ENCODE results near the gene GUCD1. TPM values are rescaled to one million over a fixed set of nuclear protein-coding genes. Genes with fewer than 3 reads are reported as not detected.
"Not testable (repeated sequence)": the region's sequence is repeated elsewhere in the genome, so short reads cannot be mapped to it uniquely, and the experiment has no call there.

The GUCD1 gene
- total RNA-seq, 2 experiments from 2014 or later: 99.7 to 111 TPM

GRCh38 chr22:24559471-24559870 lies 4.5 kb upstream of the GUCD1 start:
- H3K4me1 Mint-ChIP-seq (ENCODE audit: low read depth): peaks cover 58% of the 10 kb centered on the region
- peak overlapping the region; percentile 52 for H3K27ac Mint-ChIP-seq
- ChIA-PET POLR2A (interaction anchor here (1.0 kb wide), 1 partner anchor 14 kb away, joined by 4 read pairs; no protein-coding TSS in a partner anchor), CTCF (interaction anchor here (1.2 kb wide), 1 partner anchor 34 kb away, joined by 3 read pairs; no protein-coding TSS in a partner anchor)
- no peaks in the 10 kb centered on the region for H3K9me3 Mint-ChIP-seq
- H3K4me3 Mint-ChIP-seq: no peak overlapping the region
- intact Hi-C loops (cut with micrococcal nuclease): no loop called here
- H3K27me3 Mint-ChIP-seq: no peaks in the 10 kb centered on the region
- ATAC-seq (no peak), DNase-seq (no peak)
- peaks cover 49% of the 10 kb centered on the region for H3K36me3 Mint-ChIP-seq (ENCODE audit: low read depth)
- TF ChIP-seq CTCF (IDR thresholded peaks at IDR 0.05): no peak

- Mint-ChIP-seq H3K4me1 (ENCODE audit: low read depth) (peaks cover 47% of the 10 kb centered on the region), H3K27me3 (no peaks in the 10 kb centered on the region), H3K9me3 (no peaks in the 10 kb centered on the region), H3K4me3 (peak within 1 kb of the TSS; percentile 98), H3K36me3 (ENCODE audit: low read depth) (peaks cover 41% of the 10 kb centered on the region), H3K27ac (peak within 1 kb of the TSS; percentile 99)
- intact Hi-C loops (cut with micrococcal nuclease): no loop called here
- POLR2A ChIA-PET: interaction anchor here (0.6 to 2.4 kb wide), 14 partner anchors 8 to 505 kb away, joined by 3 to 14 read pairs (median 3); partner anchors contain the start of genes ADORA2A and SPECC1L
- peak; percentile 100 for DNase-seq
- CTCF ChIA-PET: interaction anchor here (1.2 kb wide), 2 partner anchors 34 to 128 kb away, joined by 4 to 5 read pairs; partner anchors contain the start of gene ADORA2A
- peak; percentile 92 for ATAC-seq
- TF ChIP-seq CTCF (IDR thresholded peaks at IDR 0.05): no peak
These were observed 464 bp upstream of the GUCD1 start, which contains the start of gene SNRPD3 for GRCh38 chr22:24555165-24556039. Gene SNRPD3, plus strand, starts transcription at chr22:24555999. Its CDS starts 1,676 bp downstream, at chr22:24557675.

- Mint-ChIP-seq H3K36me3 (ENCODE audit: low read depth) (peaks cover 46% of the 10 kb centered on the region), H3K27me3 (no peaks in the 10 kb centered on the region), H3K4me1 (ENCODE audit: low read depth) (peaks cover 36% of the 10 kb centered on the region), H3K9me3 (no peaks in the 10 kb centered on the region), H3K27ac (peak overlapping the region; percentile 95), H3K4me3 (peak overlapping the region; percentile 98)
- ChIA-PET POLR2A (interaction anchor here (0.9 to 2.4 kb wide), 7 partner anchors 9 to 282 kb away, joined by 3 to 14 read pairs (median 4); partner anchors contain the start of gene SPECC1L), CTCF (interaction anchor here (1.1 to 1.2 kb wide), 3 partner anchors 26 to 32 kb away, joined by 3 to 5 read pairs (median 4); no protein-coding TSS in a partner anchor)
- DNase-seq: no peak
- intact Hi-C loops (cut with micrococcal nuclease): no loop called here
- no peak for ATAC-seq
- no peak for TF ChIP-seq CTCF (IDR thresholded peaks at IDR 0.05)
These were observed 1.2 kb downstream of the GUCD1 start for GRCh38 chr22:24553597-24554312.

GRCh38 chr22:24552503-24553286 lies 2.2 kb downstream of the GUCD1 start:
- Mint-ChIP-seq H3K27ac (peak overlapping the region; percentile 21), H3K4me1 (ENCODE audit: low read depth) (peaks cover 26% of the 10 kb centered on the region), H3K36me3 (ENCODE audit: low read depth) (peaks cover 36% of the 10 kb centered on the region), H3K4me3 (peak overlapping the region; percentile 98)
- DNase-seq: peak; percentile 7
- ChIA-PET POLR2A (interaction anchor here (1.0 to 2.4 kb wide), 3 partner anchors 11 to 21 kb away, joined by 3 to 14 read pairs (median 4); no protein-coding TSS in a partner anchor), CTCF (interaction anchor here (1.1 to 1.2 kb wide), 2 partner anchors 25 to 31 kb away, joined by 3 to 4 read pairs; no protein-coding TSS in a partner anchor)
- ATAC-seq; intact Hi-C loops (cut with micrococcal nuclease); H3K27me3 Mint-ChIP-seq; H3K9me3 Mint-ChIP-seq: not testable (repeated sequence)

All from activated CD8-positive, alpha-beta T cell treated with anti-CD3 and anti-CD28 coated beads for 36 hours (primary cell).